ENCODE measurements around the gene HSD11B2.

HSD11B2 gene

DNA sequence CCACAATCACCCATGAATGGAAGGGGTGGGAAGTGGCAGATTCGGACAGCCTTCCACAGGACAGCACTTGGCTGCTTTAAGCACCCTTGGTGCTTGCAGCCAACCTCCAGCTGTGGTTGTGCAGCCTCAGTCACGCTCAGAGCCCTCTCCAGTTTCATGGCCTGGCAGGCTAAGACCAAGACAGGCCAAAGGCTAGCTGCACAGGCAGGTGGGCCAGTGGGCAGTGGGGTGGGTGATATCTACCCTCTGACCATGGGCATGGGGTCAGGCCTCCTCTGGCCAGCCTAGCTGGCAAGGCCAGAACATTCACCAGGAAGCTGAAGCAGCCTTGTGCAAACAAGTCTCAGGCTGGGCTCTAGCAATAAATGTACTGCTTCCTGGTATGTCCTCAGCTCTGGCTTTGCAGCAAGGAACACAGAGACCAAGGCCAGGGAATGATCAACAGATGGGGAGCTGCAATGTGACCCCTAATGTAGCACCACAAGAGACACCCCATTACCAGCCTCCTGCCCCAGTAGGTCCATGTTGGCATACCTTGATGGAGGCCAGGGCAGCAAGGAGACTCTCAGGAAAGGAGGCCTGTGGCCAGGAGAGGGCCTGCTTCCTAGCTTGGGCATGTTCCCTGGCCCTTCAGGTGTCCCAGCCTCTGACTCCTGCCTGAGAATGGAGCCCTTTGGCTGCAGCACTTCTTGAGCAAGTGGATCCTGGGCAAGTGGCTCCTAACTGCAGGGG lies 20.9 kb downstream of the HSD11B2 start:
- DNase-seq (ENCODE audit: low read depth): no peak

DNA sequence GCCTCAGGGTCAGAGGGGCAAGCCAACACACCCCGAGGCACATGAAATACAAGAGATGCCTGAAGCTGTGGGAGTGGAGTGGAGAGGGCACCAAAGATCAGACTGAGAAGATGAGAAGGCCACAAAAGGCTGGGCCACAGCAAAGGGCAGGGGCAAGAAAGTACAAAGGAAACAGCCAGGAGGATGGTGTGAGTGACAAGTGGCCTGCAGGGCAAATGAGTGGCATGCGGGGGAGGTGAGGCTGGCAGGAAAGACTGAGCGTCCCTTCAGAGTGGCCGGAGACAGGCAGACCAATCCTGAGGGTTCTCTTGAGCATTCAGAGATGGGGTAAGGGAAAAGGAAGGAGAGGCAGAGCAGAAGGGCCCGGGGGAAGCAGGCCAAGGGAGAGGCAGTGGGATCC lies 23.2 kb downstream of the HSD11B2 start:
- no peak for DNase-seq (ENCODE audit: low read depth)

DNA sequence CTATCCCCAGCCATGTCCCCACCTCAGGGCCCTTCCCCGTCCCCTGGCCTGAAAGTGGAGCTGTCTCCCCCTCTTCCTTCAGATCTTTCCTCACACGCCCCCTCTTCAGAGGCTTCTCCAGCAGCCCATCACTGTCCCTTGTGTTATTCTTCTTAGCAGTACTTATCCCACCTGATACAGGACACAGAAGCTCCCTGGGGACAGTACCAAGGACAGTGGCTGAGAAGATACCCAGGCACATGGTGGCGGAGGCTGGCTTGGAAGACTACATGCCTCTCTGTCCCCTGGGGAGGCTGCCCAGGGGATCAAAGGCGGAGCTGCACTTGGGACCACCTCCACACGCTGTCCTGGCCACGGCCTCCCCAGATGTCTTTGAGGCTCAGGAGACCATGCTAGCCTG lies 23.9 kb downstream of the HSD11B2 start:
- no peak for DNase-seq (ENCODE audit: low read depth)

DNA sequence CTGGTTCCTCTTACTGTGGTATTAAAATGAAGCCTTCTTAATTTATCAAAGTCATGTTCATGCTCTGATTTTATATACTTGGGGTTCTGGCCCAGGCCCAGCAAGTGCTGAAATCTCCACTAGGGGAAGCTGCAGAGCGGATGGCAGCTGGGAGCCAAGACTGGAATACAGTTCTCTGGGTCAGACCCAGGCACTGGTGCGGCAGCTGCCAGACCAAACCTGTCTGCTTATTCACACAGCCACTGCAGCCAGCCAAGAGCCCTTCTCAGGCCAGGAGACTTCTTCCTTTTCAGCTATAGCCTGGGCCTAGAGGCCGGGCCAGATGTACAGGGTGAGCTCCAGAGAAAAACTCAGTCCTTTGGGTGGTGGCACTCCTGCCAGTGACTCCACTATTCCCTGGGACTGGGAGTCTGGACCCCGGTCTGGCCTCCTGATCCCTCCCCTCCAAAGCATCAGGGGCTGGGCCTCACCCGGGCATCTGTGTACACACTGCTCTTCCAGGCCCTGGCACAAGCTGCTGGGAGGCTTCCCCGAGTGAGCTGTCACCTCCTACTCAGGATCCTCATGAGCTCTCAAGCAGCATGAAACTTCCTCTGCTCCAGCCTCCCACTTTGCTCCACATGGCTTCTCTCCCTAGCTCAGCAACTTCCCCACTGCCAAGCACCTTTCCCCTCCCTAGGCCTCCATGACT lies 25.6 kb downstream of the HSD11B2 start:
- DNase-seq (ENCODE audit: low read depth): no peak

DNA sequence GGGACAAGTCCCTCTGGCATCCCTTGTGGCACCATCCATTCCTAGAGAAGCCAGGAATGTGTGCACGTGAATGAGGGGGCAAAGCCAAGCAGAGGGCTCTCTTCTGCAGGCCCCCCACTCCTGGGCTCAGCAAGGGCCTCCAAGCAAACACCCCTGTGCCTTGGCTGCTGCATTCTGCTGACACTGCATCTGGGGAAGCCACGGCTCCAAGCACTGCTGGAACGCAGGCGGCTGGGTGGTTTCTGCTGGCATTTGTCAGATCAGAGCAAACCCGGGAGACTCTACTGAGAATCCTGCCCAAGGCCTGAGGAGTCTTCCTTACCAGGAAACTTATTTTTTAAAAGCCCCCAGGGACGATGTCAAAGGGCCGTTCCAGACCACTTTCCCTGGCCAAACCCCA lies 26.7 kb downstream of the HSD11B2 start:
- no peak for DNase-seq (ENCODE audit: low read depth)

- DNase-seq (ENCODE audit: low read depth): no peak
Measured at GRCh38 chr16:67458121-67458641, 27.3 kb downstream of the HSD11B2 start.

- no peak for DNase-seq (ENCODE audit: low read depth)
Measured at GRCh38 chr16:67459066-67459860, 28.3 kb downstream of the HSD11B2 start.

GRCh38 chr16:67459861-67460150 lies 28.9 kb downstream of the HSD11B2 start:
- DNase-seq (ENCODE audit: low read depth): no peak

- no peak for DNase-seq (ENCODE audit: low read depth)
Measured at GRCh38 chr16:67460168-67460567, 29.2 kb downstream of the HSD11B2 start.

- DNase-seq (ENCODE audit: low read depth): no peak
Measured at GRCh38 chr16:67460961-67461360, 30.0 kb downstream of the HSD11B2 start.

GRCh38 chr16:67461600-67462278 lies 30.8 kb downstream of the HSD11B2 start:
- no peak for DNase-seq (ENCODE audit: low read depth)

DNA sequence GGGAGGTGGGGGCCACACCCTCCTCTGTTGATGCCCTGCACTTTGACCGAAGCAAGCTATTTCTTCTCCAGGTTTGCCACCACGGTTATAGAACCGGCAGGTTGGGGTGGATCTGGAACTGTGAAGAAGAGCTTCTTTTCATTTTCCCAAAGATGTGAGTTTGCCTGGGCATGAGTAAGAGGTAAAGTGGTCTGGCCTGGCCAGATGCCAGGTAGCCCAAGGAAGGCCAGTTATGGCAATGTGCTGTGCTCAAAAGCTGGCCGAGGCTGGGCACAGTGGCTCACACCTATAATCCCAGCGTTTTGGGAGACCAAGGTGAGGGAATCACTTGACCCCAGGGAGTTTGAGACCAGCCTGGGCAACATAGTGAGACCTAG lies 31.3 kb downstream of the HSD11B2 start:
- no peak for DNase-seq (ENCODE audit: low read depth)

- no peak for DNase-seq (ENCODE audit: low read depth)
Measured at GRCh38 chr16:67463059-67463458, 32.1 kb downstream of the HSD11B2 start.

DNA sequence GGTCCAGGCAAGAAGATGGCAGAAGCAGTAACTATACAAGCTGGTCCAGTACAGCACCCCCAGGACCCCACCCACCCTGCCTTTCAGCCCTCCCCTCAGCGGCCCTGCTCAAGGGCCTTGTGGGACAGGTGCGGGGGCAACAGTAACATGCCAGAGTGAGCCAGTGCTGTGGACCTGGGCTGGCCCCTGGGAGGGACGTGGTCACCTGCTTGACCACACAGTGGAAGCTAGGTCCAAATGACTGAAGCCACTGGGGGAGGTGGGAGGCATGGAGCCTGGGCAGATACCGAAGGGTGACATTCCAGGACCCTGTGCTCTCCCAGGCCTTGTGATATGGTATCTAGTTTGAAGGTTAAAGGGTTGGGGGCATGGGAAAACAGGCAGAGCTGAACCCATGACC lies 32.8 kb downstream of the HSD11B2 start:
- no peak for DNase-seq (ENCODE audit: low read depth)

GRCh38 chr16:67464565-67464964 lies 33.6 kb downstream of the HSD11B2 start:
- DNase-seq (ENCODE audit: low read depth): no peak

- DNase-seq (ENCODE audit: low read depth): no peak
Measured at GRCh38 chr16:67466581-67466980, 35.7 kb downstream of the HSD11B2 start.

- DNase-seq (ENCODE audit: low read depth): no peak
Measured at GRCh38 chr16:67468731-67469130, 37.8 kb downstream of the HSD11B2 start.

GRCh38 chr16:67470359-67470758 lies 39.4 kb downstream of the HSD11B2 start:
- DNase-seq (ENCODE audit: low read depth): no peak

- no peak for DNase-seq (ENCODE audit: low read depth)
Measured at GRCh38 chr16:67471758-67472384, 41.0 kb downstream of the HSD11B2 start.

DNA sequence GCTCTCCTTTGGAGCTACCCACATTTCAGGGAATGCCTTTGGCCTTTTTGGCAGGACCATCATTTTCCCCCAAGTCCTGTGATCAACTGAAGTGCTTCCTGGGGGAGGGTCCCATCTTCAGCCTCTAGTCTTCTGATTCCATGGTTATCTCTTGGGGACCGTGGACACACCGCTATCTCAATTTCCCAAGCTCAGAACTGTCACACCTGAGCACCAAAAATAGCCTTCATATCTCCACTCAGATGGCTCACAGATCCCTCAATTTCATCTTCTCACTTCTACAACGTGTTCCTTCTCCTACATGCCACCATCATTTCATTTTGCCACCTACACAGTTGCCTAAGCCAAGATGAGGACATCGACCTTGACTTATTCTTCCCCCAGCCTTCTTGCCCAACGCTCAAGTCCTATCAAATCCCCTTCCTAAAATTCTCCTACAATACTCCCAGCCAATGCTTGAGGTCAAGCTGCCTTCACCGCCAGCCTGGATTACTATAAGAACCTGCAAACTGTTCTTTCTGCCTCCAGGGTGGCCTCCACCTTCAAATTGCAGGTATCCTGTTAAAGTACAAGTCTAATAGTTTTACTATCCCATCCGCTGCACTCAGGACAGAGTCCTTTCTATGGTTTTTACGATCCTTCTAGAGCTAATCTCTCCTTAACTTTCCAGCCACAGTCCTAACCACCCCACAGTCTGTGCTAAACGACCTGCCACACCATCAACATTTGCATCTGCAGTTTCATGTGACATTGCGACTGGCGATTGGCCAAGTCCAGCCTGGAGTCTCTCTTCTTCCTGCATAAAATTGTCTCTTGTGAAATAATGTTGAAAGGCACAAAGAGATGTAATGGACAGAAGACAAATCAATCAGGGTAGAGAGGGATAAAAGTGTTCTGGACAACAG lies 43.9 kb downstream of the HSD11B2 start:
- DNase-seq (ENCODE audit: low read depth): no peak

All from stimulated activated CD8-positive, alpha-beta memory T cell treated with anti-CD3 and anti-CD28 coated beads, Interleukin-4, amount 100 ng/mL, for 24 hours (primary cell).